ENCODE results near the gene CARMIL1.

DNA sequence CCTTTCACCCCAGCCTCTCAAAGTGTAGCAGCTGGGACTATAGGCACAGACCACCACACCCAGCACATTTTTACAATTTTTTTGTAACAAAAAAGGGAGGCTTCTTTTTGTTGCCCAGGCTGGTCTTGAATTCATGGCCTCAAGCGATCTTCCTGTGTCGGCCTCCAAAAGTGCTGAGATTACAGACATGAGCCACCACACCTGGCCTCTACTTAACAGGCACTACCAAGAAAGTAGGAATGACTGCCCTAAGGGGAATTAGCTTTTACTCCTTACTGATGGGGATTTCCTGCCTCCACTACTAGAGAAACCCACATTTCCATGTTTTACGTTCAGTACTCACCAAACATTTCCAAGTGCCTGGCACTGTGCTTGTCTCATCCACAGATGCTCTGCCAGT, 109.6 kb downstream of the CARMIL1 start:
- TF ChIP-seq, protein P1, sequence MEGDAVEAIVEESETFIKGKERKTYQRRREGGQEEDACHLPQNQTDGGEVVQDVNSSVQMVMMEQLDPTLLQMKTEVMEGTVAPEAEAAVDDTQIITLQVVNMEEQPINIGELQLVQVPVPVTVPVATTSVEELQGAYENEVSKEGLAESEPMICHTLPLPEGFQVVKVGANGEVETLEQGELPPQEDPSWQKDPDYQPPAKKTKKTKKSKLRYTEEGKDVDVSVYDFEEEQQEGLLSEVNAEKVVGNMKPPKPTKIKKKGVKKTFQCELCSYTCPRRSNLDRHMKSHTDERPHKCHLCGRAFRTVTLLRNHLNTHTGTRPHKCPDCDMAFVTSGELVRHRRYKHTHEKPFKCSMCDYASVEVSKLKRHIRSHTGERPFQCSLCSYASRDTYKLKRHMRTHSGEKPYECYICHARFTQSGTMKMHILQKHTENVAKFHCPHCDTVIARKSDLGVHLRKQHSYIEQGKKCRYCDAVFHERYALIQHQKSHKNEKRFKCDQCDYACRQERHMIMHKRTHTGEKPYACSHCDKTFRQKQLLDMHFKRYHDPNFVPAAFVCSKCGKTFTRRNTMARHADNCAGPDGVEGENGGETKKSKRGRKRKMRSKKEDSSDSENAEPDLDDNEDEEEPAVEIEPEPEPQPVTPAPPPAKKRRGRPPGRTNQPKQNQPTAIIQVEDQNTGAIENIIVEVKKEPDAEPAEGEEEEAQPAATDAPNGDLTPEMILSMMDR (IDR thresholded peaks at IDR 0.05), result no peak
- no peak for TF ChIP-seq POLR2A (IDR thresholded peaks at IDR 0.05)

All from heart left ventricle (tissue), 13 donors.